Myocyte (in vitro differentiated cells): Measurements from ENCODE around the gene ATL2. TPM values are rescaled to one million over a fixed set of nuclear protein-coding genes. Genes with fewer than 3 reads are reported as not detected.
"Not testable (repeated sequence)": the region's sequence is repeated elsewhere in the genome, so short reads cannot be mapped to it uniquely, and the experiment has no call there.

Experiments
- DNase-seq: peaks from one replicate; pipeline ENCODE4 v3.0.0-alpha.2; 2012; ENCODE audit warnings: low read depth
- polyA plus RNA-seq: library from polyadenylated mRNA; unstranded; fragments of >200 nt; gene quantifications from one replicate; pipeline ENCODE4 v1.2.1, GENCODE V29; 2012; ENCODE audit warnings: missing spikeins
- total RNA-seq: library from RNA; depleted of rRNA; stranded (reverse); fragments of >200 nt; gene quantifications from 2 replicates; pipeline ENCODE4 v1.2.3, GENCODE V29; 2014

ATL2 gene
- 110 and 114 TPM in 2 replicates for total RNA-seq
- polyA plus RNA-seq: 16.5 TPM

GRCh38 chr2:38377050-38377828, at the start of gene ATL2:
Gene ATL2, minus strand, starts transcription at chr2:38377273. Its CDS starts 13 bp downstream, at chr2:38377260.
- peak; percentile 96 for DNase-seq

GRCh38 chr2:38423763-38424162, 46.7 kb upstream of the ATL2 start:
- DNase-seq: no peak

DNA sequence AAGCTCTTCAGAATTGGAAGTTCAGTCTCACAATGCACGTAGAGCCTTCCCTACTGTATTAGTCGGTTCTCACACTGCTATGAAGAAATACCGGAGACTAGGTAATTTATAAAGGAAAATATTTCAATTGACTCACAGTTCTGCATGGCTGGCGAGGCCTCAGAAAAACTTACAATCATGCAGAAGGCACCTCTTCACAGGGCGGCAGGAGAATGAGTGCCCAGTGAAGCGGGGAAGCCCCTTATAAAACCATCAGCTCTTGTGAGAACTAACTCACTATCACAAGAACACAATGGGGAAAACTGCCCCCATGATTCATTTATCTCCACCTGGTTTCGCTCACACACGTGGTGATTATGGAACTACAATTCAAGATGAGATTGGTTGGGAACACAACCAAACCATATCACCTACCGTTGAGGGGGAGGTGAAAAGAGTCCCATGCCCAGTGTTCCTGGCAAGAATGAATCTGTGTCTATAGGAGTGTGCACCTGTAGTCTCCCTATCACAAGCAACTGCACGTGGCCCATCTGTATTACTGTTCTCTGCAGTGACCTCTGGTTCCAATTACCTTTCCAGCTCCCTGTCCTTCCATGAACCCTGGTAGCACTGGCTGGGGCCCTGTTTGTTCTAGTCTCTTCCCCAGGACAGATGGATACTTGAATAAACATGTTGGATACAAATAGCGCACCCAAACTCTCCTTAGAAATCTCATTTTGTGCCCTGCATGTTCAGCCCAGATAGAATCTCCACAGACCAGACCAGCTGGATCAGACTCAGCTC, 44.4 kb upstream of the ATL2 start:
- DNase-seq: no peak

DNA sequence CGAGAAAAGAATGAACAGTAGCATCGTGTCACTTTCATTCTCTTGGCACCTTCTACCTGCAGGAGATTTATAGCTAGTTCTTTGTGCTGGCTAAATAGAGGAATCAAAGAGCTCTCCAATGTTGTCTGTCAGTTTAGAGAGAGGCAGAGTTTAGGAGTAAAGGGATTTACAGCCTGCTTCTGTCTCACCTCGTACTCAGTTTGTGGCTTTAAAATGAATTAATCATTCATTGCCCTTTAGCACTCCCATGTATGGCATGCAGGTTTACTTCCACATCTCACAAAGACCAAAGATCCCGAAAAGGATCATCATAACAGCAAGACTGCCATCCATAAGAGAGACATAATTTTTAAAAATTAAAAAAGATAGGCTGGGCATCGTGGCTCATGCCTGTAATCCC, 42.4 kb upstream of the ATL2 start:
- no peak for DNase-seq

- no peak for DNase-seq
Observed at GRCh38 chr2:38418735-38419134, 41.7 kb upstream of the ATL2 start.

DNA sequence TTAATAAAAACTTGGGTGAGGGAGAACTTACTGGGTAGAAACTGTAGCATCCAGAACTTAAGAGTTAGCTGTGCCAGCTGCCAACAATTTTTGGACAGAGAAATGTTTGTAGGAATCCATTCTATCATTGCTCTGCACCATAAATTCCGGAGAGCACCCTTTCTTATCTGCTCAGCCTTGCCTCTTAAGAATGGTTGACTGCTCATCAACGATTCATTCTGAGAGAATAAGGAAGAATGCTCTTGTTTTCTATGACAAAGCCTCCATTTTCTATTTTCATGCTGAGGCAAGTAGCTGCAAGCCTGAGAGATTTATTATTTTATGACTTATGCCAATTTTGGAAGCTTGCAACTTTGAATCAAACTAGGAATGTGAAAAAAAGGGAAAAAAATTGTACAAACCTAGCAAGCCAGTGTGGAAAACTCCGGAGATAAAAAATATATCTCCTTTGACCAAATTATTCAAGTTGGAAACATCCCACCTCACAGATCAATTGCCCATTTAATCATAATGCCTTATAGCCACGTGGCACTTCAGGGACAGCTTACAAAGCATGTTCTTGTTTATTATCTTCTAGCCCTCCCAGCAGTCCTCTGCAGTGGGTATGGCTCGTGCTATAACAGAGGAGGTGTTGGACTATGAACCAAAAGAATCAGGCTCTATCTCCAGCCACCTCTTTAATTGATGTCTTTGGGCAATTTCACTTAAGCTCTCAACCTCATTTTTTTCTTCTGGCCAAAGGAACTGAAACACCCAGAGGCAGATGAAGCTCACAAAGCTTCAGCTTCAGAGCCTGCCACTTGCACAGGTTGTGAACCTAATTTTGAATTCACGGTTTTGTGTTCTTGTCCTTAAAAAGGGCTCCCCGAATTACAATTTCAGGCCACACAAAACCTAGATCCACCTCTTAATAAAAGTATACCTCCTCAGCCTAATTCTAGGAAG, 40.9 kb upstream of the ATL2 start:
- no peak for DNase-seq

DNA sequence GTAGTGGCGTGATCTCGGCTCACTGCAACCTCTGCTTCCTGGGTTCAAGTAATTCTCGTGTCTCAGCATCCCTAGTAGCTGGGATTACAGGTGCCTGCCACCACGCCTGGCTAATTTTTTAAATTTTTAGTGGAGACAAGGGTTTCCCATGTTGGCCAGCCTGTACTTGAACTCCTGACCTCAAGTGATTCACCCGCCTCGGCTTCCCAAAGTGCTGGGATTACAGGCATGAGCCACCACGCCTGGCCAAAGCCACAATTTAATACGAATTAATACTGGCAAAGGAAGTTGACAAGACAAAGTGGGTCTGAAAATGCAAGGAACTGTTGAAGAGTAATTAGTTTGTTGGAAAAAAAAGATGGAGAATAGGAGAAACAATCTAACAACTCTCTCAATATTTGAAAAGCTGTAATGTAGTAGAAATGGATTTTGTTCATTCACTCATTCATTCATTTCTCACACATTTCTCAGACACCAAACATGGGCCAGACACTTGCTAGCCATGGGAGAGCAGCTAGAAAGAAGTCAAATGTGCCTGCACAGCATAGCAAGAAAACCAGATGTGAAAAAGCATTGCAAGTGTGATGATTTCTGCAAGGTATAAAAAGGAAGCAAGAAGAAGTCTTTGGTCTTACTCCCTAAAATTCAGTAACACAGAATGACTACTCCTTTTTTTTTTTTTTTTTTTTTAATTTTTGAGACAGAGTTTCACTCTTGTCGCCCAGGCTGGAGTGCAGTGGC, 39.4 kb upstream of the ATL2 start:
- DNase-seq: no peak

DNA sequence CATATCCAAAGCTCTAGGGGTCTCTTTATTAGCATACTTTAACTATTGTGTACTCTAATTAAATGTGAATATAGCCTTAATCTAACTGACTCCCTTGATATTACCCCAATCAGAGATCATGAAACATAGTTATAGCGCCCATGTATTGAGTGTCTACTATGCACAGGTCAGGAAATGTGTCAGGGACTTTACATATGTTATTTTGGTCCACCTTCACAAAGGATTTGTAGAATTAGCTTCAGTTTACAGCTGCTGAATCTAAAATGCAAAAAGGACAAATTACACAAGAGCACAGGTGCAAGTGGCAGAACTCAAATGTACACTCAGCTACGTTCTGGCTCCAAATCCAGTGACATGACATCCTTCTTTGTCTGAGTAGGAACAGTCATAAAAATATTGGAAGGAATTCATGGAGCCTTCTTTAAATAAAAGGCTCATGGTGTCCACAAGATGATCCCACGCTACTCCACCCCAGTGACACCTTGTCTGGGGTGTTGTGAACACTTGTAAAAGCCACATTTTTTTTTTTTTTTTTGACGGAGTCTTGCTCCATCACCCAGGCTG, 38.7 kb upstream of the ATL2 start:
- DNase-seq: no peak

DNA sequence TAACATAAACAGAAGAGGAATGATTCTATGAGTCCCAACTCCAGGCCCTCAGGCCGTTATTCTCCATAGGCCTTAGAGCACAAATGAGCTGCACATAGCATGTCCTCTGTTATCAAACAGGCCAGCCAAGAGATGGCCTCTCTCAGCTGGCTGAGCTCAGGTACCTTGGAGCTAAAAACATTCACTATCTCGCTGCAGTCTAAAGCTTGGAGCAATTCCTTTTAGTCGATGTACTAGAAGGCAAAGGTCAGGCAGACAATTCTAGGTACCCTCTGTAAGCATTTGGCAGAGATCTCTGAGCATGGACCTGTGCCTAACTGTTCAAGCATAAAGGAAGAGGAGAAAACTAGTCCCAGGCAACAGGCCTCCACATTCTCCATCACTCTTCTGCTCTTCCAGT, 38.0 kb upstream of the ATL2 start:
- no peak for DNase-seq

- not testable (repeated sequence) for DNase-seq
Observed at GRCh38 chr2:38412235-38412871, 35.3 kb upstream of the ATL2 start.

- DNase-seq: no peak
Observed at GRCh38 chr2:38409156-38410102, 32.4 kb upstream of the ATL2 start.

DNA sequence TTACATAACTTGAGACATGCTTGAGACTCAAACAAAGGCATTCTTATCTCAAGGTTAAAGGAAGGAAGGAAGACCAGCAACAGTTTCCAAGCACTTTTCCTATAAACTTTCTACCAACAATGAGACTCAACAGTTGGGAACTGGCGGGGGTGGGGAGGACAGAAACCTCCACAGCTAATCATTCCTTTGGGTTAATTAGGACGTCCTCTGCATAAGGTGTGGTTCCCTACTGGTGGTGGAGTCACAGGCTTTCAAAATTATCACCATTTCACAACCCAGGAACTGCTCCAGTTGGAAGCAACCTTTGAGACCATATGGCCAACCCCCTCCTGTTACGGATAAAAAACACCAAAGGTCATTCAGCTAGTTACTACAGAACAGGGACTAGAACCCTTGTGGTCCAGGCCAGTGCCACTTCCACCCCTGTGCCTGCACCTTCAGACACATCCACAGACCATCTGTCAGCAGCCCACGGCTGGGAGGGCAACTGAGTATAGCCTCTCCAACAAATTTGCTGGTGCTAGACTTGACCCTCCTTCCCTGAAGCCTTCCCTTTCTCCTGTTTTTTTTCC, 30.1 kb upstream of the ATL2 start:
- no peak for DNase-seq

DNA sequence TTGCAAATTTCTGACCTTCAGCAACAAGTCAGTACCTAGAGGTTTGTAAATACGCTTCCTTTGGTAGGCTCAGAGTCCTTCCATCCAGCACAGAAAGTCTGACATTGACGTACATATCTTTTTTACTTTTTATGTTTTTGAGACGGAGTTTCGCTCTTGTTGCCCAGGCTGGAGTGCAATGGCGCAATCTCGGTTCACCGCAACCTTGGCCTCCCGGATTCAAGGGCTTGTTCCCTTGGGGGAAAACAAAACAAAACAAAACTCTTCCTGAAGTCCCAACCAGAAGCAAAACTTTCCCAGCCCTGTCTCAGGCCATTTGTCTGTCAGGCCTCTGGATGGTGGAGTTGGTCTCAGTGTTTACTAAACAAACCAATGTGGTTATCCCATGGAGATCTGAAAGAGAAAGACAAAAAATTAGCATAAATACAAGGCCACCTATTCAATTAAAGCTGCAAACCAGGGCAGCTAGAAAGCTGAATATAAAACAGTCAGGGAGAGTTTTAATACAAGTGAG, 29.6 kb upstream of the ATL2 start:
- no peak for DNase-seq

GRCh38 chr2:38405917-38406596, 29.0 kb upstream of the ATL2 start:
- DNase-seq: no peak

DNA sequence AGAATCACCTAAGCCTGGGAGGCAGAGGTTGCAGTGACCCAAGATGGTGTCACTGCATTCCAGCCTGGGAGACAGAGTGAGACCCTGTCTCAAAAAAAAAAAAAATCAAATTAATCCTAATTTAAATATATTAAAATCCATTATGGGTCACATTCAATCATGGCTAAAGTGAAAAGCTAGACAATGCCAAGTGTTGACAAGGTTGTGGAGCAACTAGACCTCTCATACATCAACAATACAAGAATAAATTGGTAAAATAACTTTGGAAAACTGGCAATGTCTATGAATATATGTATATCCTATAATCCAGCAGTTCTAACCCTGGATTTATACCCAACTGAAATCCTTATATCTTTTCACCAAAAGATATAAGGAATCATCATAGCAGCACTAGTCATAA, 23.4 kb upstream of the ATL2 start:
- no peak for DNase-seq

GRCh38 chr2:38398739-38399138, 21.7 kb upstream of the ATL2 start:
- DNase-seq: no peak

DNA sequence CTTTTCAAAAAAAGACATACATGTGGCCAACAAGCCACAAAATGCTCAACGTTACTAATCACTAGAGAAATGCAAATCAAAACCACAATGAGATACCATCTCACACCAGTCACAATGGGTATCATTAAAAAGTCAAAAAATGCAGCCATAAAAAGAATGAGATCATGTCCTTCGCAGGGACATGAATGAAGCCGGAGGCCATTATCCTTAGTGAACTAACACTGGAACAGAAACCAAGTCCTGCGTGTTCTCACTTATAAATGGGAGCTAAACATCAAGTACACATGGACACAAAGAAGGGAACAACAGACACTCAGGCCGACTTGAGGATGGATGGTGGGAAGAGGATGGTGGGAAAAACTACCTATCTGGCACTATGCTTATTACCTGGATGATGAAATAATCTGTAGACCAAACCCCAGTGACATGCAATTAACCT, 17.8 kb upstream of the ATL2 start:
- peak; percentile 51 for DNase-seq

- DNase-seq: no peak
Observed at GRCh38 chr2:38394041-38394440, 17.0 kb upstream of the ATL2 start.
